Thyroid gland (tissue), 4 donors: Measurements from ENCODE around the gene WNT11.

ENCODE experiments used
- CTCF ChIP-seq, 6 experiments: fragments of 200-600 bp in 3 of 6; fragments of 450-650 bp in 3 of 6; sonication (generic) in 3 of 6; IDR thresholded peaks; one replicate each; pipeline ENCODE4 v1.5.1; 2016 to 2019; ENCODE audit warnings: antibody characterized with exemption in 6 of 6, mild to moderate bottlenecking in 2 of 6, inconsistent platforms in 1 of 6, moderate library complexity in 1 of 6
- POLR2A ChIP-seq, 2 donors: fragments of 450-650 bp; IDR thresholded peaks; one replicate each; pipeline ENCODE4 v1.6.1; 2017; ENCODE audit warnings: antibody characterized with exemption in 2 of 2, mild to moderate bottlenecking in 2 of 2, moderate library complexity in 1 of 2

DNA sequence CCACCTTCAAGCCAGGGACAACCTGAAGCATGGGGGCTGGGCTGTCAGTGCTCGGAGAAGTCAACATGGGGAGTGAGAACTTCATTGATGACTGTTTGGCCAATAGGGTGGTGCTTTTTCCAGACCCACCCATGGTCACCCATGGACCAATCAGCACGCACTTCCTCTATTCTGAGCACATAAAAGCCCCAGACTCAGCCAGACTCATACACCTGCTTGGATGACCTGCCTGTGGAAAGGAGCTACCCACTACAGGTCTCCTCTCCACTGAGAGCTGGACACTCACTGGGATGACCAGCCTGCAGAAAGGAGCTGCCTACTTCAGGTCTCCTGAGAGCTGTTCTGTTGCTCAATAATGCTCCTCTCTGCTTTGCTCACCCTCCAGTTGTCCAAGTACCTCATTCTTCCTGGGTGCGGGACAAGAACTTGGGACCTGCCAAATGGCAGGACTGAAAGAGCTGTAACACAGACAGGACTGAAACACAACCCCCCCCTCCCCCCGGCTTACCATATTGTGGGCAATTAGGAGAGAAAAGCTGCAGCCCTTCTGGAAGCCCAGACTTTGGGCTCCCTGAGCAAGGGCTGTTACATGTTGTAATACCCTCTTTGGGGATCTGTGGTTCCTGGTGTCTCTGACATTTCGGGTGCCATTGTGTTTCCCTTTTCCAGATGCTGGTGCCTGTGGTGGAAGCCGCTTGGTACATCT is 44.4 kb upstream of the WNT11 start:
- TF ChIP-seq POLR2A (IDR thresholded peaks at IDR 0.05) (no peak), CTCF (IDR thresholded peaks at IDR 0.05) (no peak)
